Stromal cell of bone marrow (primary cell): ENCODE data around the gene RAB15.

ENCODE experiments used
- DNase-seq: peaks from one replicate; pipeline ENCODE4 v3.0.0-alpha.2; 2012; ENCODE audit warnings: low read depth

The RAB15 gene

GRCh38 chr14:64971943-64972791, at the start of gene RAB15:
Gene RAB15, minus strand, starts transcription at chr14:64972336. Its CDS starts 260 bp downstream, at chr14:64972076.
- DNase-seq: no peak

- DNase-seq: peak; percentile 67
These were observed 47.9 kb upstream of the RAB15 start for GRCh38 chr14:65019944-65020566.

GRCh38 chr14:65016471-65016870, 44.3 kb upstream of the RAB15 start:
- DNase-seq: no peak

GRCh38 chr14:65015391-65015790, 43.3 kb upstream of the RAB15 start:
- no peak for DNase-seq

GRCh38 chr14:65012353-65012752, 40.2 kb upstream of the RAB15 start:
- no peak for DNase-seq

GRCh38 chr14:65011538-65011937, 39.4 kb upstream of the RAB15 start:
- DNase-seq: no peak

GRCh38 chr14:65010211-65010931, 38.2 kb upstream of the RAB15 start:
- DNase-seq: no peak

GRCh38 chr14:65007202-65007601, 35.1 kb upstream of the RAB15 start:
- no peak for DNase-seq

- DNase-seq: no peak
These were observed 34.2 kb upstream of the RAB15 start for GRCh38 chr14:65006261-65006721.

GRCh38 chr14:65003394-65003793, 31.3 kb upstream of the RAB15 start:
- DNase-seq: no peak

- peak; percentile 55 for DNase-seq
These were observed 30.6 kb upstream of the RAB15 start for GRCh38 chr14:65002586-65003210.

GRCh38 chr14:65001723-65002122, 29.6 kb upstream of the RAB15 start:
- no peak for DNase-seq

- no peak for DNase-seq
These were observed 28.9 kb upstream of the RAB15 start for GRCh38 chr14:65000898-65001591.

- DNase-seq: no peak
These were observed 26.4 kb upstream of the RAB15 start for GRCh38 chr14:64998455-64998931.

- no peak for DNase-seq
These were observed 25.1 kb upstream of the RAB15 start for GRCh38 chr14:64997108-64997794.

GRCh38 chr14:64995291-64995690, 23.2 kb upstream of the RAB15 start:
- DNase-seq: no peak

- no peak for DNase-seq
These were observed 22.4 kb upstream of the RAB15 start for GRCh38 chr14:64994540-64994939.

GRCh38 chr14:64993266-64993930, 21.3 kb upstream of the RAB15 start:
- no peak for DNase-seq

GRCh38 chr14:64992328-64992885, 20.3 kb upstream of the RAB15 start:
- no peak for DNase-seq

GRCh38 chr14:64990939-64991338, 18.8 kb upstream of the RAB15 start:
- DNase-seq: no peak
